Measurements from ENCODE around the gene EFNA2.
"Not testable (repeated sequence)": the region's sequence is repeated elsewhere in the genome, so short reads cannot be mapped to it uniquely, and the experiment has no call there.

The EFNA2 gene

GRCh38 chr19:1322198-1322981 lies 36.7 kb downstream of the EFNA2 start:
- DNase-seq = no peak

DNA sequence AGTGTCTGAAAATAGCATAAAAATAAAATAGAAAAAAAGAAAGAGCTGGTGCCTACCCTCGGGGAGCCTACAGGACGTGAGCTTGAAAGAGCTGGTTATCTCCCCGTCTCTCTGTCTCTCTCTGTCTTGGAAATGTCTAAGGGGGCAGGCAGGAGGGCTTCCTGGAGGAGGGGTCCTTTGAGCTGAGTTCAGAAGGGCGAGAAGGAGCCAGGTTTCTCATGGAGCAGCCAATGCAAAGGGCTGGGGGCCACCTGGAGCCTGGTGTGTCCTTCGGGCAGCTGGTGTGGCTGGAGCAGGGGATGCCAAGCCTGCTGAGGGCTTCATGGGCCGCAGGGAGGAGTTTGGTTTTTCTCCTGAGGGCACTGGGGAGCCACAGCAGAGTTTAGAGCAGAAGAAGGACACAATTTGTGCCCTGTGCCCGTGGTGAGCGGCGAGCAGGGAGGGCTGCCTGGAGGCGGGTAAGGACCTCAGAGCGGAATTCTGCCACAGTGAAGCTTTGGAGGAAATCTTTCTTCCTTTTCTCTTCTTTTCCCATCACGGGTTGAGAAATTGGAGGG lies 38.7 kb downstream of the EFNA2 start:
- no peak for DNase-seq

DNA sequence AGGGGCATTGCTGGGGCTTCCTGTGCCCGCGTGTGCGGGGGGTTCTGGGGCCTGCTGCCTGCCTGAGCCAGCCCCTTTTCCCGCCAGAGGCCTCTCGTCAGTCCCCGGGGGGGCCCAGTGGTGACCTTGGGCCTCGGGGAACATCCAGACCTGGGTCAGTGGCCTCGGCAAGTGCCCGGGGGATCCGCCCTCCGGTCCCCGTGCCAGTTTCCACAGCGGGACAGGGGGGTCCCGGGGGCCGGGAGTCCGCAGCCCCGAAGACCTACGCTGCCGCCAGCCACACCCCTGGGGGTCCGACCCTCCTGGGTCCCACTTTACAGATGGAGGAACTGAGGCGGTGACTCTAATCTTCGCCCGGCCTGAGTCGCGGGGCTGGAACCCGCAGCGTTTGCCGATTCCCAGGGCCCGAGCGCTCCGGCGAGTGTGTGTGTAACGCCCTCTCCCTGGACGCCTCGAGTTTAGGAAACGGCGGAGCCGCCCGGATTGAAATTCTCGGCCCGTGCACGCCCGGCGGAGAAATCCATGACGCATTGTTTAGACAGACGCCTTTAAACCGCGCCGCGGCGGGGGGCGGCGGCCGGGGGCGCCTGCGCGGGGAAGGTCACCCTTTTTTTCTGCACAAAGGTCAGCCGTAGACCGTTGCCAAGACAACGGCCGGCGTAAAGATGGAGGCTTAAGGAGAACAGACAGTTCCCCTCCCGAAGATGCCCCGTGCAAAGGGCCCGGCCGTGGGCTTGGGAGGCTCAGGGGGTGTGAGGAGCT lies 39.3 kb downstream of the EFNA2 start:
- DNase-seq = peak in 1 of 2 experiments; percentile 44

- no peak for DNase-seq
These were observed 40.1 kb downstream of the EFNA2 start for GRCh38 chr19:1325568-1326294.

DNA sequence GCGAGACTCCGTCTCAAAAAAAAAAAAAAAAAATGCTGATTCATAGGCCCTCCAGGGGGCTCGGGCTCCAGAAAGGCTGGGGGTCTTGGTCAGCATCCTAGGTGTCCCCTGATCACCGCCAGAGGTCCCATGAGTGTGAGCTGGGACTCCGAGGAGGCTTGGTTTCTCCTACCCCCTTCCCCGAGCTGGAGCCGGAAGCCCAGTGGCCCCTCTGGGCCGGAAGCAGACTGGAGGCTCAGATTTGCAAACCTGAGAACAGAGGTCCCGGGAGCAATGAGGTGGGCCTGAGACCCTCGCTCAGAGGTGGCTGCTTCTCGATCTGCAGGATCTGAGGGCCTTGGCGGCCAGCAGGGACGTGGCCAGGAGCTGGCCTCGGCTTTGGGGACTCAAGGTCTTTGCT lies 41.5 kb downstream of the EFNA2 start:
- no peak for DNase-seq

DNA sequence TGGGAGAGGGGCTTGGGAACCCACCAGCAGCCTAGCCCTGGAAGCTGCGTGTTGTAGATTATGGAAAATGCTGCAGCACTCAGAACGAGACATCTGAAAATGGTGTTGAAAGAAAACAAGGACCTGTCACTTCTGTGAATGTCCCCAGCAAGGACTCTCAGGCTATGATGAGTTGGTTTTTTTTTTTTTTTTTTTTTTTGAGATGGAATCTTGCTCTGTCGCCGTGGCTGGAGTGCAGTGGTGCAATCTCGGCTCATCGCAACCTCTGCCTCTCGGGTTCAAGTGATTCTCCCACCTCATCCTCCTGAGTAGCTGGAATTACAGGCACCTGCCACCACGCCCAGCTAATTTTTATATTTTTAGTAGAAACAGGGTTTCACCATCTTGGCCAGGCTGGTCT lies 46.5 kb downstream of the EFNA2 start:
- not testable (repeated sequence) for DNase-seq

DNA sequence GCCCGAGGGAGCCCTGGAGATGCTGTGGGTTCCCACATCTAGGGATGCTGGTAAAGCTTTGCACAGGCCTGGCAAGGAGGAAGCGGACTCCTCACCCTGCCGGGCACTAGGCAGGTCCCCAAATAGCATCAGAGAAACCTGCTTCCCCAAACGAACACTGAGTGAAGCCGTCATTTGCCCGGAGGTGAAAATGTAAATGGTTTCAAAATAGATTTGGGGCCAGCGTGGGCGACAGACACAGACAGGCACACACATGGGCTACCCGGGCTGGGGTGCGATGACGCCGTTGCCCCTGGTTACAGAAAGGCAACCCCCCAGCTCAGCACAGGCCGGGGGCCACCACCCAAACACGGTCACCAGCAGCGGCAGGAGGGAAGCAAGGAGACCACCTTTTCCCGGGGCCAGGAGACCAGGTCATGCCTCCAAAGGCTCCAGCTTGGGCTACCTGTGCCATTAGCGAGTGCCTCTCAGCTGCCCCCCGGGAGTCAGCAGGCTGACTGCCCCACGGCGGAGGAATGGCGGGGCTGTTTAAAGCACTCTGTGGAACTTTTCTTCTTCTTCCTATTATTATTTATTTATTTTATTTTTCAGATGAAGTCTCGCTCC lies 50.5 kb downstream of the EFNA2 start:
- no peak for DNase-seq

- DNase-seq = no peak
These were observed 55.2 kb downstream of the EFNA2 start for GRCh38 chr19:1340681-1341469.

- DNase-seq = no peak
These were observed 57.4 kb downstream of the EFNA2 start for GRCh38 chr19:1343041-1343440.

- DNase-seq = no peak
These were observed 63.5 kb downstream of the EFNA2 start for GRCh38 chr19:1349211-1349610.

DNA sequence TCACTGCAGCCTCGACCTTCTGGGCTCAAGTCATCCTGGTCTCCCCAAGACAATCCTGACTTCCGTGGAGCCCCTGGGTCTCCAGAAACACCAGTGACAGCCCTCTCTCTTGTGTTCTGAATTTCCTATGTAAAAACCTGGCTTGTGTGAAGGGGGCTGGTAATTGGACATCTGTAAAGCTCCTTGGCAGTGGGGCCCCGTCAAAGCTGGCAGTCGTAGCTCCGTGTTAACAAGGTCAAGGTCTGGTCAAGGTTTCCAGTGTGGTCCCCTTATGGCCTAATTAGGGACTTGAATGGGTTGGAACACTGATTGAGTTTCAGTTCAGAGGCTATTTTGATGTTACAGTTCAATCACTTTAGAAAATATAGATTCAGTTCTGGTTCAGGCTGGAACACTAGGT lies 65.2 kb downstream of the EFNA2 start:
- DNase-seq = no peak
